ENCODE results near the gene SYCP3.
"Not testable (repeated sequence)": the region's sequence is repeated elsewhere in the genome, so short reads cannot be mapped to it uniquely, and the experiment has no call there.

DNA sequence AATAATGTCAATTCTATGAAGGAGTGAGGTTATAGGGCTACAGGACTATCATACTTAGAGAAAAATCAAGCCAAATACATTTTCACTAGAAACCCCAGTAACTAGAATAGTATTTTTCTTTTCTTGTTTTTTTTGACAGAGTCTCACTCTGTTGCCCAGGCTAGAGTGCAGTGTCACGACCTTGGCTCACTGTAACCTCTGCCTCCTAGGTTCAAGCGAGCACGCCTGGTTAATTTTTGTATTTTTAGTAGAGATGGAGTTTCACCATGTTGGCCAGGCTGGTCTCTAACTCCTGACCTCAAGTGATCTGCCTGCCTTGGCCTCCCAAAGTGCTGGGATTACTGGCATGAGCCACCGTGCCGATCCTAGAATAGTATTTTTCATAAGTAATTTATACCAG lies 4.8 kb downstream of the SYCP3 start:
- TF ChIP-seq CTCF, POLR2A (IDR thresholded peaks at IDR 0.05): not testable (repeated sequence)
